ENCODE measurements around the gene KLHL3. TPM values are rescaled to one million over a fixed set of nuclear protein-coding genes. Genes with fewer than 3 reads are reported as not detected.

Gene KLHL3
- total RNA-seq, 1 experiment from 2014 or later = 13.6 TPM

DNA sequence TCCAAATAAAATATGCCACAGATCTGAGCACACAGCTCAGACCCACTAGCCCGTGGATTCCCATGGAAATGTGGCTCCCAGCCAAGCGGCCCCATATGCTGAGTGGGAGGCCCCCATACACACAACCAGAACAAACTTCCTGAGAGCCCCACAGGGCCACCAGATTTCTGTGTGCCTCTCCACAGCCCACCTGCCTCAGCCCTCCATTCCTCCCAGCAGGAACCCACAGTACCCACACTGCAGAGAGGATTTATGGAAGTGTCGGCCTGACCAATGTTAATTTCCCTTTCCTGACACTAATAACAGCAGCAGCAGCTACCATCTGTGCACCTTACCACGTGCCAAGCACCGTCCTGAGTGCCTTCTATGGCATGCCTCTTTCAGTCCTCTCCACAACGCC is 137.5 kb downstream of the KLHL3 start:
- Histone ChIP-seq H3K4me1 (replicated peaks; ENCODE audit: insufficient read depth) (no peaks in the 10 kb centered on the region), H3K9me3 (ENCODE audit: insufficient read depth, low read depth) (no peaks in the 10 kb centered on the region), H3F3A (ENCODE audit: insufficient read depth, low read depth) (no peaks in the 10 kb centered on the region), H3K27ac (no peak overlapping the region), H3K27me3 (ENCODE audit: insufficient read depth, low read depth) (peaks cover 81% of the 10 kb centered on the region), H3K36me3 (ENCODE audit: low read depth) (no peaks in the 10 kb centered on the region), H2AFZ (no peak overlapping the region), H3K4me2 (no peak overlapping the region), H3K79me2 (ENCODE audit: low read depth) (no peaks in the 10 kb centered on the region), H3K4me3 (no peak overlapping the region), H4K20me1 (ENCODE audit: insufficient read depth) (no peaks in the 10 kb centered on the region), H3K9me2 (ENCODE audit: insufficient read depth) (no peaks in the 10 kb centered on the region)
- DNase-seq = no peak
- intact Hi-C loops (cut with micrococcal nuclease; ENCODE audit: unreplicated experiment) = no loop called here
- BruUV-seq (replicated peaks) = no TSS peak
- ChIA-PET POLR2A (ENCODE audit: unreplicated experiment) (no interaction called here), CTCF (no interaction called here)
- TF ChIP-seq CTCF (conservative IDR thresholded peaks at IDR 0.05) = no peak
- no peak for TF ChIP-seq EZH2 (IDR thresholded peaks at IDR 0.05; ENCODE audit: low read depth)

DNA sequence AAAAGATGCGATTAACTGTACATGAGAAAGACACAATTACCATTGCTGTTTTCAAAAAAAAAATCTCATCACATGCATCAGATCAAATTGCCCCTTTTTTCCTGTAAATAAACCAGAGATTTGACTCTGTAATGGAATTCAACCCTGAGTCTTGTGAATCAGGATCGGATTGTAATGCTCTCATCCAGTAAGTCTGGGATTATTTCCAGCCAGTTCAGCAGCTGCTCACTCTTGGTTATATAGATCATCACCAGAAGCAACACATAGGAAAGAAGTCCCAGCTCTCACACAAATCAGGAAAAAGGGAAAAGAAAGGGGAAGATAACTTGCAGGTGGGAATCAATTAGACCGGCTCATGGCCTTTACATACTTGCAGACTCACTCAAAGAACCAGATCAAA is 138.9 kb downstream of the KLHL3 start:
- Histone ChIP-seq H3K27ac (no peak overlapping the region), H3K27me3 (ENCODE audit: insufficient read depth, low read depth) (peaks cover 75% of the 10 kb centered on the region), H3K36me3 (ENCODE audit: low read depth) (no peaks in the 10 kb centered on the region), H3K9me3 (ENCODE audit: insufficient read depth, low read depth) (no peaks in the 10 kb centered on the region; the same call in 1 of the 2 replicates), H3F3A (ENCODE audit: insufficient read depth, low read depth) (no peaks in the 10 kb centered on the region), H3K79me2 (ENCODE audit: low read depth) (no peaks in the 10 kb centered on the region), H2AFZ (no peak overlapping the region), H3K9me2 (ENCODE audit: insufficient read depth) (no peaks in the 10 kb centered on the region), H3K4me2 (no peak overlapping the region), H4K20me1 (ENCODE audit: insufficient read depth) (no peaks in the 10 kb centered on the region), H3K4me1 (replicated peaks; ENCODE audit: insufficient read depth) (no peaks in the 10 kb centered on the region), H3K4me3 (no peak overlapping the region)
- DNase-seq = no peak
- no TSS peak for BruUV-seq (replicated peaks)
- intact Hi-C loops (cut with micrococcal nuclease; ENCODE audit: unreplicated experiment) = no loop called here
- TF ChIP-seq EZH2 (IDR thresholded peaks at IDR 0.05; ENCODE audit: low read depth) (no peak), CTCF (conservative IDR thresholded peaks at IDR 0.05) (no peak)
- POLR2A ChIA-PET (ENCODE audit: unreplicated experiment) = no interaction called here
- CTCF ChIA-PET = no interaction called here

GRCh38 chr5:137595396-137596079 is 140.4 kb downstream of the KLHL3 start:
- H4K20me1 ChIP-seq (ENCODE audit: insufficient read depth) = no peaks in the 10 kb centered on the region
- DNase-seq = no peak
- H2AFZ ChIP-seq = no peak overlapping the region
- H3K4me3 ChIP-seq = no peak overlapping the region
- no peaks in the 10 kb centered on the region for H3F3A ChIP-seq (ENCODE audit: insufficient read depth, low read depth)
- TF ChIP-seq CTCF (conservative IDR thresholded peaks at IDR 0.05) = no peak
- TF ChIP-seq EZH2 (IDR thresholded peaks at IDR 0.05; ENCODE audit: low read depth) = no peak
- H3K4me2 ChIP-seq = no peak overlapping the region
- intact Hi-C loops (cut with micrococcal nuclease; ENCODE audit: unreplicated experiment) = no loop called here
- H3K4me1 ChIP-seq (replicated peaks; ENCODE audit: insufficient read depth) = no peaks in the 10 kb centered on the region
- H3K36me3 ChIP-seq (ENCODE audit: low read depth) = no peaks in the 10 kb centered on the region
- no peaks in the 10 kb centered on the region for H3K9me2 ChIP-seq (ENCODE audit: insufficient read depth)
- H3K79me2 ChIP-seq (ENCODE audit: low read depth) = no peaks in the 10 kb centered on the region
- H3K27ac ChIP-seq = no peak overlapping the region
- no TSS peak for BruUV-seq (replicated peaks)
- CTCF ChIA-PET = interaction anchor here (0.6 kb wide), 1 partner anchor 77 kb away, joined by 3 read pairs; no protein-coding TSS in a partner anchor
- no peaks in the 10 kb centered on the region; the same call in 1 of the 2 replicates for H3K9me3 ChIP-seq (ENCODE audit: insufficient read depth, low read depth)
- peaks cover 62% of the 10 kb centered on the region for H3K27me3 ChIP-seq (ENCODE audit: insufficient read depth, low read depth)
- POLR2A ChIA-PET (ENCODE audit: unreplicated experiment) = no interaction called here

Data from PC-9 (cell line).